Measurements from ENCODE around the gene COL4A1. TPM values are rescaled to one million over a fixed set of nuclear protein-coding genes. Genes with fewer than 3 reads are reported as not detected.

COL4A1 gene
- total RNA-seq, 2 experiments from 2014 or later: 0.08 to 0.16 TPM

GRCh38 chr13:110349239-110349638 lies 42.3 kb upstream of the COL4A1 start:
- Histone ChIP-seq H3K27me3 (ENCODE audit: control insufficient read depth in 1 of 2, insufficient read depth in 2 of 2, low read length in 2 of 2) (peaks cover 0 to 3% of the 10 kb centered on the region in 2 experiments), H3K36me3 (ENCODE audit: insufficient read depth, low read length) (no peaks in the 10 kb centered on the region), H3K9me3 (ENCODE audit: control insufficient read depth in 1 of 2, insufficient read depth in 1 of 2, low read length in 2 of 2) (peaks cover 0 to 3% of the 10 kb centered on the region in 2 experiments), H3K4me1 (ENCODE audit: insufficient read depth, low read length) (no peaks in the 10 kb centered on the region), H3K4me3 (ENCODE audit: low read length) (no peak overlapping the region), H3K27ac (ENCODE audit: low read depth in 1 of 2, low read length in 2 of 2) (no peak overlapping the region)
- H3K4me3 Mint-ChIP-seq: no peak overlapping the region
- ChIA-PET CTCF (no interaction called here), POLR2A (no interaction called here)
- H3K27ac Mint-ChIP-seq: no peak overlapping the region
- H3K9me3 Mint-ChIP-seq: no peaks in the 10 kb centered on the region
- no peaks in the 10 kb centered on the region for H3K36me3 Mint-ChIP-seq (ENCODE audit: low read depth)
- intact Hi-C loops (cut with DNase I, micrococcal nuclease): no loop called here
- no peak for ATAC-seq (ENCODE audit: poor library complexity)
- H3K27me3 Mint-ChIP-seq: peaks cover 14% of the 10 kb centered on the region
- DNase-seq: no peak
- H3K4me1 Mint-ChIP-seq (ENCODE audit: low read depth): no peaks in the 10 kb centered on the region
- TF ChIP-seq CTCF (IDR thresholded peaks at IDR 0.05): no peak

GRCh38 chr13:110348309-110349105 lies 41.5 kb upstream of the COL4A1 start:
- Histone ChIP-seq H3K9me3 (ENCODE audit: control insufficient read depth in 1 of 2, insufficient read depth in 1 of 2, low read length in 2 of 2) (peaks cover 0 to 3% of the 10 kb centered on the region in 2 experiments), H3K27ac (ENCODE audit: low read depth in 1 of 2, low read length in 2 of 2) (no peak overlapping the region), H3K4me1 (ENCODE audit: insufficient read depth, low read length) (no peaks in the 10 kb centered on the region), H3K27me3 (ENCODE audit: control insufficient read depth in 1 of 2, insufficient read depth in 2 of 2, low read length in 2 of 2) (peaks cover 0 to 3% of the 10 kb centered on the region in 2 experiments), H3K36me3 (ENCODE audit: insufficient read depth, low read length) (no peaks in the 10 kb centered on the region), H3K4me3 (ENCODE audit: low read length) (no peak overlapping the region)
- no peaks in the 10 kb centered on the region for H3K9me3 Mint-ChIP-seq
- TF ChIP-seq CTCF (IDR thresholded peaks at IDR 0.05): no peak
- ATAC-seq (ENCODE audit: poor library complexity) (no peak), DNase-seq (no peak)
- no peak overlapping the region for H3K27ac Mint-ChIP-seq
- intact Hi-C loops (cut with DNase I, micrococcal nuclease): no loop called here
- CTCF ChIA-PET: no interaction called here
- H3K36me3 Mint-ChIP-seq (ENCODE audit: low read depth): no peaks in the 10 kb centered on the region
- H3K4me3 Mint-ChIP-seq: no peak overlapping the region
- peaks cover 14% of the 10 kb centered on the region for H3K27me3 Mint-ChIP-seq
- POLR2A ChIA-PET: no interaction called here
- no peaks in the 10 kb centered on the region for H3K4me1 Mint-ChIP-seq (ENCODE audit: low read depth)

GRCh38 chr13:110347535-110348308 lies 40.8 kb upstream of the COL4A1 start:
- H3K4me3 Mint-ChIP-seq: no peak overlapping the region

More at GRCh38 chr13:110347535-110348308, 40.8 kb upstream of the COL4A1 start:
- peaks cover 14% of the 10 kb centered on the region for H3K27me3 Mint-ChIP-seq
- ChIA-PET CTCF (no interaction called here), POLR2A (no interaction called here)
- H3K4me1 Mint-ChIP-seq (ENCODE audit: low read depth): no peaks in the 10 kb centered on the region
- Histone ChIP-seq H3K27ac (ENCODE audit: low read depth in 1 of 2, low read length in 2 of 2) (no peak overlapping the region), H3K36me3 (ENCODE audit: insufficient read depth, low read length) (no peaks in the 10 kb centered on the region), H3K9me3 (ENCODE audit: control insufficient read depth in 1 of 2, insufficient read depth in 1 of 2, low read length in 2 of 2) (no peaks in the 10 kb centered on the region), H3K4me3 (ENCODE audit: low read length) (no peak overlapping the region), H3K4me1 (ENCODE audit: insufficient read depth, low read length) (no peaks in the 10 kb centered on the region), H3K27me3 (ENCODE audit: control insufficient read depth in 1 of 2, insufficient read depth in 2 of 2, low read length in 2 of 2) (peaks cover 0 to 3% of the 10 kb centered on the region in 2 experiments)
- H3K36me3 Mint-ChIP-seq (ENCODE audit: low read depth): no peaks in the 10 kb centered on the region
- intact Hi-C loops (cut with DNase I, micrococcal nuclease): no loop called here
- no peaks in the 10 kb centered on the region for H3K9me3 Mint-ChIP-seq
- H3K27ac Mint-ChIP-seq: no peak overlapping the region
- ATAC-seq (ENCODE audit: poor library complexity): no peak
- no peak for TF ChIP-seq CTCF (IDR thresholded peaks at IDR 0.05)
- no peak for DNase-seq

Measured in CD4-positive, alpha-beta T cell (primary cell).